Right lobe of liver (tissue), 6 donors: ENCODE results near the gene UBE2J1. TPM values are rescaled to one million over a fixed set of nuclear protein-coding genes. Genes with fewer than 3 reads are reported as not detected.
A peak's percentile ranks its signal among the peaks of the same experiment; 100 is the strongest.

ENCODE experiments used
- ATAC-seq, 4 donors: fragments of 200-7000 bp; cut with Tn5 transposase; one replicate each; pipeline ENCODE4 v1.9.1; 2020; ENCODE audit warnings: mild to moderate bottlenecking in 4 of 4, moderate library complexity in 4 of 4
- DNase-seq, 3 donors: peaks; one replicate each; pipeline ENCODE4 v3.0.0-alpha.2; 2020
- H3K27ac ChIP-seq, 3 donors: fragments of 200-600 bp; one replicate each; pipeline ENCODE4 v1.8.0; 2022
- H3K27me3 ChIP-seq, 2 donors: fragments of 200-600 bp; one replicate each; pipeline ENCODE4 v1.8.0; 2022
- H3K36me3 ChIP-seq, 4 donors: fragments of 200-600 bp; sonication (generic) in 1 of 4; one replicate each; pipeline versions ENCODE4 v1.5.1 to v1.8.0; 2017 to 2022; ENCODE audit warnings: control low read depth in 1 of 4
- H3K4me1 ChIP-seq, 4 donors: fragments of 200-600 bp; sonication (generic) in 1 of 4; one replicate each; pipeline versions ENCODE4 v1.5.1 to v1.8.0; 2017 to 2022; ENCODE audit warnings: control low read depth in 1 of 4
- H3K4me3 ChIP-seq, 3 donors: fragments of 200-600 bp; one replicate each; pipeline ENCODE4 v1.8.0; 2022
- H3K9me3 ChIP-seq, 4 donors: fragments of 200-600 bp; sonication (generic) in 1 of 4; one replicate each; pipeline versions ENCODE4 v1.5.1 to v1.8.0; 2017 to 2022; ENCODE audit warnings: control low read depth in 1 of 4
- POLR2A ChIP-seq: fragments of 450-650 bp; IDR thresholded peaks from one replicate; pipeline ENCODE4 v1.6.1; 2017; ENCODE audit warnings: antibody characterized with exemption, mild to moderate bottlenecking
- WGBS: methylation state at CpG from one replicate; pipeline ENCODE4 v1.1.6; 2018; ENCODE audit warnings: low coverage, low lambda C conversion rate; ENCODE audit not compliant: insufficient coverage; ENCODE audit errors: missing lambda C conversion rate; 5-methylcytosine and 5-hydroxymethylcytosine counted together
- intact Hi-C, 2 donors: fragments of 100-400 bp; cut with DNase I; formaldehyde crosslinking; loops; one replicate each; pipeline versions ENCODE4 v1.11.2 to v1.14.1; 2022
- total RNA-seq, 6 experiments: library from RNA; depleted of rRNA in 2 of 6; stranded (reverse); fragments of >200 nt in 2 of 6; fragmentation: NEBNext Ultra II Directional in 3 of 6; extraction: Animal tissue kit (Norgen Biotek cat#: 25700) in 3 of 6; gene quantifications; one replicate each; pipeline versions ENCODE4 v1.1.0 to v1.2.4, GENCODE V29; 2016 to 2023
- TF ChIP-seq, protein P1 (sequence below), 4 donors: fragments of 200-600 bp in 3 of 4; fragments of 450-650 bp in 1 of 4; IDR thresholded peaks; one replicate each; pipeline versions ENCODE4 v1.5.1 to v1.8.0; 2016 to 2022; ENCODE audit warnings: antibody characterized with exemption in 4 of 4, mild to moderate bottlenecking in 2 of 4
- donor health status: DM: no; HTN: yes; CAD: no.
- donor health status: DM: no; HTN: no; CAD: no.
- donor health status: DM: no; HTN: no; CAD: no.
- donor health status: DM: no; HTN: yes; CAD: no.
- donor health status: DM: no; HTN: yes; CAD: no.

The UBE2J1 gene
- total RNA-seq, 6 experiments from 2014 or later = 14.9 to 22.3 (median 19.7) TPM

DNA sequence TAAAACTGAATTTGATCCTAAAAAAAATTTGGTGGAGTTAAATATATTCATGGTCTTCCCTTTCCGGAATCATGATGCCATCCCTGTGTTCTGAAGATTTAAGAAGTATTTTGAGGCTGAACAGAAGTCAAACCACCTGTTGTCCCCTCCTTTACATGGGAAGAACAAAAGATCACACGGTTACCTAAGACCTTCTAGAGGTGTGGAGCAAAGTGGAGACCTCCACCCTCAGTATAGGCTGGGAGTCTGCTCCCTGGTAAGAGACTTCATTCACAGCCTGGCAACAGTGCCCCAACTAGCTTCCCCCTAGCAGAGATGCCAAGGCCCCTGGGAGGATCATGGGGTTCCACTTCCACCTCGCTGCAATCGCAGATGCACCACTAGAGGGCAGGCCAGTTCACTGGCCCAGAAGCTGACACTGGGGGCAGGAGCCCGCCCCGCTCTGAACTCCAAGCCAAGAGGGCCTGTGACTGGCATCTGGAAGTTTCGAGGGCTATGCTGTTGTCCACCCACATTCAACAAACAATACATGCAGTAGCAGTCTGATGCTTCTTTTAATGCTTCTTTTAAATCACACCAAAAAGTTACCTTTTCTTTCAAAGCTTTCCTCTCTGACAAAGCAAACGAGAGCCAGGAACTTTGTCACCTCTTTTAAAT, 19.5 kb upstream of the UBE2J1 start:
- 45% methylated on average over 4 of the region's 8 CpGs for WGBS
- intact Hi-C loops = no loop called here
- ATAC-seq = peak; percentile 93 to 97 (median 96)

DNA sequence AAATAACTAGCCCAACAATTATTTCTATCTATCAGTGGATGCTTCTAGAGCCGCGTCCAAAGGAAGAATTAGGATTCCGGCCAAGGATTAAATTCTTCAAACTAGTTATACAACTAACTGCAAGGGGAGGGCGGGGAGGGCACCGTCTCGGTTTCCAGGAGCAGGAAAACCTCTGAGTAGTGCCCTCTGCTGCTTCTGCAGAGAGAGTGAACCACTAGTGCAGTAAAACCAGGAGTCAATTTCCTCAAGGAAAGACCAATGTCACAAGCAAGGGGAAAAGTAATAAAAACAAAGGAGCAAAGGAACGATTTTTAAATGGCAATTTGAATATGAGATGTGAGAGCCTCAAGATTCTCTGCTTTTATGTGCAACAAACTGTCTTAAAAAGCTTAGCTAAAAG, 16.5 kb upstream of the UBE2J1 start:
- DNase-seq = peak; percentile 38 to 73 (median 66)

More for the DNA sequence above, 19.5 kb upstream of the UBE2J1 start:
- peak; percentile 79 to 83 (median 81) for DNase-seq
- Histone ChIP-seq H3K9me3 (no peaks in the 10 kb centered on the region), H3K4me3 (no peak overlapping the region), H3K27me3 (no peaks in the 10 kb centered on the region), H3K27ac (peak overlapping the region in 1 of 3 donors; percentile 19), H3K36me3 (no peaks in the 10 kb centered on the region), H3K4me1 (peaks cover 0 to 5% (median 0%) of the 10 kb centered on the region in 4 donors)
- no peak for TF ChIP-seq POLR2A
- TF ChIP-seq, protein P1, sequence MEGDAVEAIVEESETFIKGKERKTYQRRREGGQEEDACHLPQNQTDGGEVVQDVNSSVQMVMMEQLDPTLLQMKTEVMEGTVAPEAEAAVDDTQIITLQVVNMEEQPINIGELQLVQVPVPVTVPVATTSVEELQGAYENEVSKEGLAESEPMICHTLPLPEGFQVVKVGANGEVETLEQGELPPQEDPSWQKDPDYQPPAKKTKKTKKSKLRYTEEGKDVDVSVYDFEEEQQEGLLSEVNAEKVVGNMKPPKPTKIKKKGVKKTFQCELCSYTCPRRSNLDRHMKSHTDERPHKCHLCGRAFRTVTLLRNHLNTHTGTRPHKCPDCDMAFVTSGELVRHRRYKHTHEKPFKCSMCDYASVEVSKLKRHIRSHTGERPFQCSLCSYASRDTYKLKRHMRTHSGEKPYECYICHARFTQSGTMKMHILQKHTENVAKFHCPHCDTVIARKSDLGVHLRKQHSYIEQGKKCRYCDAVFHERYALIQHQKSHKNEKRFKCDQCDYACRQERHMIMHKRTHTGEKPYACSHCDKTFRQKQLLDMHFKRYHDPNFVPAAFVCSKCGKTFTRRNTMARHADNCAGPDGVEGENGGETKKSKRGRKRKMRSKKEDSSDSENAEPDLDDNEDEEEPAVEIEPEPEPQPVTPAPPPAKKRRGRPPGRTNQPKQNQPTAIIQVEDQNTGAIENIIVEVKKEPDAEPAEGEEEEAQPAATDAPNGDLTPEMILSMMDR (IDR thresholded peaks at IDR 0.05) = peak; percentile 73 to 98 (median 96)

DNA sequence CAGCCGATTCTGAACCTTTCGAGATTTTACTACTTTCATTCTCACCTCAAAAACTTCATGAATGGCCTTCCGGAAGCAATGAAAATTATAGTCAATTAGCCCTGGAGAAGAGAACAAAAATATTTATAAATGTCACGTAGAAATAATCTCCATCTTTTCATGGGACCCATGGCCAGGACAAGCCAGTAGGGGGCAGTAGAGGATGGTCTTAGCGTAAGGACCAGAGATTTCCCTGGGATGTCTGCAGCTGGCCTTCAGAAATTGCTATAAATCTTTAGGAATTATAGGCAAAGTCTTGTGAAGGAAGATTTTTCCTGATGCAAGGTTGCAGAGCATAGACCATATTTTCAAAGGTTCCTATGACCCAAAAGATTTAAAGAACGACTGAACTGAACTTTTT, 15.6 kb upstream of the UBE2J1 start:
- intact Hi-C loops = no loop called here

More for the DNA sequence above, 16.5 kb upstream of the UBE2J1 start:
- TF ChIP-seq, protein P1 (IDR thresholded peaks at IDR 0.05) = peak in 3 of 4 donors; percentile 54 to 61 (median 56)
- no peak for TF ChIP-seq POLR2A
- WGBS = 2% methylated on average over 7 of the region's 7 CpGs
- Histone ChIP-seq H3K9me3 (no peaks in the 10 kb centered on the region), H3K27me3 (no peaks in the 10 kb centered on the region), H3K4me3 (no peak overlapping the region), H3K36me3 (no peaks in the 10 kb centered on the region), H3K4me1 (peaks cover 0 to 5% (median 0%) of the 10 kb centered on the region in 4 donors), H3K27ac (no peak overlapping the region)
- intact Hi-C loops = no loop called here
- peak; percentile 70 to 84 (median 78) for ATAC-seq

DNA sequence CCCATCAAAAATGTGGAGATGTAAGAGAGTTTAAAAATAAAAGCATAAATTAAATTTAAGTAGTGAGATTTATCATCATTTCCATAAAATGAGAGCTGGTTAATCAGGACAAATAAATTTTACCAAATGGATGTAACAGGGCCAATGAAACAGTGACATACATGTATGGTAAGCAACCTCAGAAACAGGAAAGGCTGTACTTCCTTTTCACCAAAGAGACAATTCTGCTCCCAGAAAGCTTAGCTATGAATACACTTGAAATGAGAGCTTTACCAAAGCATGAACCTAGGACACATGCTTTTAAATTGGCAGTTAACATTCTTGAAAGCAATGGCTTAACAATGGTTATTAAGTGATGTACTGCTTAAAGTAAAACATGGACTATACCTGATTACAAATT, 12.1 kb upstream of the UBE2J1 start:
- no peak for DNase-seq

More for the DNA sequence above, 15.6 kb upstream of the UBE2J1 start:
- H3K27me3 ChIP-seq = no peaks in the 10 kb centered on the region
- TF ChIP-seq, protein P1 (IDR thresholded peaks at IDR 0.05) = peak; percentile 54 to 87 (median 82)
- TF ChIP-seq POLR2A = no peak
- ATAC-seq = peak; percentile 55 to 70 (median 68)
- H3K9me3 ChIP-seq = no peaks in the 10 kb centered on the region
- H3K4me3 ChIP-seq = no peak overlapping the region
- 31% methylated on average over 6 of the region's 6 CpGs for WGBS
- no peaks in the 10 kb centered on the region for H3K36me3 ChIP-seq
- H3K27ac ChIP-seq = no peak overlapping the region
- peaks cover 0 to 5% (median 0%) of the 10 kb centered on the region in 4 donors for H3K4me1 ChIP-seq
- DNase-seq = peak in 1 of 3 donors; percentile 58

More for the DNA sequence above, 12.1 kb upstream of the UBE2J1 start:
- intact Hi-C loops = no loop called here
- Histone ChIP-seq H3K36me3 (no peaks in the 10 kb centered on the region), H3K4me3 (no peak overlapping the region), H3K27me3 (no peaks in the 10 kb centered on the region), H3K4me1 (no peaks in the 10 kb centered on the region), H3K27ac (no peak overlapping the region), H3K9me3 (no peaks in the 10 kb centered on the region)
- no peak for TF ChIP-seq POLR2A
- TF ChIP-seq, protein P1 (IDR thresholded peaks at IDR 0.05) = no peak
- no peak for ATAC-seq
